Peyer's patch (tissue), 4 donors: ENCODE results near the gene HGD.

Experiments used
- POLR2A ChIP-seq, 2 donors: fragments of 450-650 bp; IDR thresholded peaks; one replicate each; pipeline ENCODE4 v1.5.1; 2017; ENCODE audit warnings: antibody characterized with exemption in 2 of 2, mild to moderate bottlenecking in 2 of 2, moderate library complexity in 2 of 2
- TF ChIP-seq, protein P1 (sequence below), 6 experiments: fragments of 450-650 bp in 4 of 6; fragments of 200-600 bp in 2 of 6; sonication (generic) in 1 of 6; IDR thresholded peaks; one replicate each; pipeline ENCODE4 v1.5.1; 2017 to 2019; ENCODE audit warnings: antibody characterized with exemption in 6 of 6, mild to moderate bottlenecking in 3 of 6, moderate library complexity in 1 of 6

DNA sequence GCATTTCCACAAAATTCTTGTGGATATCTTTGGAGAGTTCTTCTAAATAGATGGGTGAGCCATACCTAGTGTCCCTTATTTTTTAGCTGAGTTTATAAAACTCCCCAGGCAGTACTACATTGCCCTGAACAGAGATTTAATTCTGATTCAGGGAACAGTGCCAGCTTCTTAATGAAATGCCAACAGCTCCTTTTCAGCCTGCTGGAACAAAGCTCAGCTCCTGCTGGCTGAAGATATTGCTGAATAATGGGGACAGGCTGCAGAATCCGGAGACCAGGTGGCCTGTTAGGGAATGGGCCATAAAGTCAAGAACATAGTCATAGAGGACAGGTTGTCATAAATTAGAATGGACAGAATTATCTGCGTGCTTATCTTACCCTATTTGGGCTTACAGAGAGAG, 8.9 kb downstream of the HGD start:
- TF ChIP-seq, protein P1, sequence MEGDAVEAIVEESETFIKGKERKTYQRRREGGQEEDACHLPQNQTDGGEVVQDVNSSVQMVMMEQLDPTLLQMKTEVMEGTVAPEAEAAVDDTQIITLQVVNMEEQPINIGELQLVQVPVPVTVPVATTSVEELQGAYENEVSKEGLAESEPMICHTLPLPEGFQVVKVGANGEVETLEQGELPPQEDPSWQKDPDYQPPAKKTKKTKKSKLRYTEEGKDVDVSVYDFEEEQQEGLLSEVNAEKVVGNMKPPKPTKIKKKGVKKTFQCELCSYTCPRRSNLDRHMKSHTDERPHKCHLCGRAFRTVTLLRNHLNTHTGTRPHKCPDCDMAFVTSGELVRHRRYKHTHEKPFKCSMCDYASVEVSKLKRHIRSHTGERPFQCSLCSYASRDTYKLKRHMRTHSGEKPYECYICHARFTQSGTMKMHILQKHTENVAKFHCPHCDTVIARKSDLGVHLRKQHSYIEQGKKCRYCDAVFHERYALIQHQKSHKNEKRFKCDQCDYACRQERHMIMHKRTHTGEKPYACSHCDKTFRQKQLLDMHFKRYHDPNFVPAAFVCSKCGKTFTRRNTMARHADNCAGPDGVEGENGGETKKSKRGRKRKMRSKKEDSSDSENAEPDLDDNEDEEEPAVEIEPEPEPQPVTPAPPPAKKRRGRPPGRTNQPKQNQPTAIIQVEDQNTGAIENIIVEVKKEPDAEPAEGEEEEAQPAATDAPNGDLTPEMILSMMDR (IDR thresholded peaks at IDR 0.05): no peak
- no peak for TF ChIP-seq POLR2A (IDR thresholded peaks at IDR 0.05)
